Lung (tissue), 12 donors: ENCODE results near the gene MUC4. TPM values are rescaled to one million over a fixed set of nuclear protein-coding genes. Genes with fewer than 3 reads are reported as not detected.

Source experiments
- ATAC-seq: fragments of 200-7000 bp; cut with Tn5 transposase; one replicate; pipeline ENCODE4 v1.9.1; 2020; ENCODE audit warnings: moderate number of reproducible peaks; ENCODE audit not compliant: insufficient read depth, low FRiP score
- DNase-seq, 3 donors: peaks; one replicate each; pipeline ENCODE4 v3.0.0-alpha.2; 2013 to 2017
- H3K27ac ChIP-seq, 2 donors: one replicate each; pipeline ENCODE4 v1.5.1; 2013; ENCODE audit warnings: mild to moderate bottlenecking in 2 of 2, moderate library complexity in 2 of 2, control low read depth in 1 of 2, inconsistent platforms in 1 of 2, low read depth in 1 of 2, low read length in 1 of 2
- H3K27me3 ChIP-seq, 3 donors: one replicate each; pipeline ENCODE4 v1.5.1; 2013; ENCODE audit warnings: low read length in 2 of 3; ENCODE audit not compliant: control insufficient read depth in 3 of 3, insufficient read depth in 3 of 3
- H3K36me3 ChIP-seq, 4 donors: one replicate each; pipeline ENCODE4 v1.5.1; 2013; ENCODE audit warnings: low read length in 4 of 4, mild to moderate bottlenecking in 1 of 4, moderate library complexity in 1 of 4; ENCODE audit not compliant: control insufficient read depth in 4 of 4, insufficient read depth in 4 of 4
- H3K4me1 ChIP-seq, 5 donors: one replicate each; pipeline ENCODE4 v1.5.1; 2013; ENCODE audit warnings: low read length in 5 of 5, mild to moderate bottlenecking in 2 of 5, moderate library complexity in 1 of 5; ENCODE audit not compliant: control insufficient read depth in 5 of 5, insufficient read depth in 5 of 5
- H3K4me3 ChIP-seq: one replicate; pipeline ENCODE4 v1.5.1; 2013; ENCODE audit warnings: mild to moderate bottlenecking, control low read depth, moderate library complexity
- H3K9ac ChIP-seq, 2 donors: one replicate each; pipeline ENCODE4 v1.5.1; 2013; ENCODE audit warnings: low read length in 2 of 2, control low read depth in 1 of 2; ENCODE audit not compliant: insufficient read depth in 1 of 2
- H3K9me3 ChIP-seq, 4 donors: one replicate each; pipeline ENCODE4 v1.5.1; 2013; ENCODE audit warnings: low read length in 3 of 4, mild to moderate bottlenecking in 1 of 4, moderate library complexity in 1 of 4; ENCODE audit not compliant: control insufficient read depth in 4 of 4, insufficient read depth in 3 of 4
- WGBS, 2 donors: extraction: QIAGEN DNeasy Blood & Tissue Kit; methylation state at CpG; one replicate each; pipeline ENCODE4 v1.1.7; 2013; 5-methylcytosine and 5-hydroxymethylcytosine counted together
- polyA plus RNA-seq, 2 donors: library from polyadenylated mRNA; stranded (reverse); fragments of 200-250 nt; gene quantifications; one replicate each; pipeline ENCODE4 v1.2.1, GENCODE V29; 2013
- total RNA-seq, 2 donors: library from RNA; depleted of rRNA in 1 of 2; stranded (reverse); fragments of >200 nt in 1 of 2; gene quantifications; one replicate each; pipeline ENCODE4 v1.2.1, GENCODE V29; 2014 to 2021
- TF ChIP-seq, protein P1 (sequence below): IDR thresholded peaks from 2 replicates; pipeline ENCODE4 v1.5.1; 2012; ENCODE audit warnings: mild to moderate bottlenecking; ENCODE audit errors: control extremely low read depth, extremely low read depth
- donor health status: control.
- donor health status: control.
- donor health status: Bipolar disorder and iron deficiency.
- donor health status: healthy.
- donor health status: DM: yes; HTN: yes; CAD: no.

MUC4 gene
- total and polyA plus RNA-seq, 4 donors: 10.0 to 56.0 (median 21.9) TPM

DNA sequence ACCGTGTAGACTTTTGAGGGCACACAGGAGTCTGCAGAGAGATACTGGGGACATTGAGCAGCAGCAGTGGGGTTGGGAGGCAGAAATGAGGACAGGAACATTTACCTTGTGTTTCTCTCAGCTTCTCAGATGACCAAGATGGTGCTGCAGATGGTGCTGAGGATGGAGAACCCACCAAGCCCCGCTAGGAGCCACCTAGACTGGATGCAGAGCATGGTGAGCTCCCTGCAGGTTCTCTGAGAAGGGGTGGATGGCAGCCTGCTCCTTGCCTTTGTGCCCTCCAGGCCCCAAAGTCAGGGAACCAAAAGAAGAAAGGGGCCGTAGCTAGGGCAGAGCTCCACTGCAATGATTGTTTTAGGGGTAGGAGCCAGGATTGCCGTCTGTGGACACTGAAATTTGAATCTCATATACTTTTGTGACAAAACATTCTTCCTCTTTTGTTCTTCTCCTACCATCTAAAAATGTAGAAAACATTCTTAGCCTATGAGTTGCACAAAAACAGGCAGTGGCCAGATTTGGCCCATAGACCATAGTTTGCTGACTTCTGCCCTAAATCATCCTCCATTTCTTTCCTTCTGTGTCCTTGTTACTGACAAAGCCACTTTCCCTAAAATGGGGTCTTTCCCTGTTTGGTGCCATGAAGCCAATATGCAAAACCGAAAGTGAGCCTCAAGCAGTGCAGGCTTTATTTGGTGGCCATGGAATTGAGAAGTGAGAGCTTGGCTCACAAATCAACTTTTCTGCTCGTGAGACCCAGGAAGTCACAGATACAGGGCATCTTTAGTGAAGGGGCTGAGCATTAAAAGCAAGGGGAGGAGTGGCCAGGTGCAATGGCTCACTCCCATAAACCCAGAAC is 102.9 kb downstream of the MUC4 start:
- no peak for DNase-seq
- Histone ChIP-seq H3K9me3 (peaks cover 0 to 2% (median 0%) of the 10 kb centered on the region in 4 donors), H3K4me1 (no peaks in the 10 kb centered on the region), H3K27me3 (no peaks in the 10 kb centered on the region), H3K27ac (no peak overlapping the region), H3K9ac (no peak overlapping the region), H3K4me3 (no peak overlapping the region), H3K36me3 (peaks cover 0 to 25% (median 2%) of the 10 kb centered on the region in 4 donors)
- WGBS, 2 donors: 84 to 93% methylated on average over 6 of the region's 6 CpGs
- TF ChIP-seq, protein P1, sequence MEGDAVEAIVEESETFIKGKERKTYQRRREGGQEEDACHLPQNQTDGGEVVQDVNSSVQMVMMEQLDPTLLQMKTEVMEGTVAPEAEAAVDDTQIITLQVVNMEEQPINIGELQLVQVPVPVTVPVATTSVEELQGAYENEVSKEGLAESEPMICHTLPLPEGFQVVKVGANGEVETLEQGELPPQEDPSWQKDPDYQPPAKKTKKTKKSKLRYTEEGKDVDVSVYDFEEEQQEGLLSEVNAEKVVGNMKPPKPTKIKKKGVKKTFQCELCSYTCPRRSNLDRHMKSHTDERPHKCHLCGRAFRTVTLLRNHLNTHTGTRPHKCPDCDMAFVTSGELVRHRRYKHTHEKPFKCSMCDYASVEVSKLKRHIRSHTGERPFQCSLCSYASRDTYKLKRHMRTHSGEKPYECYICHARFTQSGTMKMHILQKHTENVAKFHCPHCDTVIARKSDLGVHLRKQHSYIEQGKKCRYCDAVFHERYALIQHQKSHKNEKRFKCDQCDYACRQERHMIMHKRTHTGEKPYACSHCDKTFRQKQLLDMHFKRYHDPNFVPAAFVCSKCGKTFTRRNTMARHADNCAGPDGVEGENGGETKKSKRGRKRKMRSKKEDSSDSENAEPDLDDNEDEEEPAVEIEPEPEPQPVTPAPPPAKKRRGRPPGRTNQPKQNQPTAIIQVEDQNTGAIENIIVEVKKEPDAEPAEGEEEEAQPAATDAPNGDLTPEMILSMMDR: no peak
- ATAC-seq: no peak

- Histone ChIP-seq H3K27ac (no peak overlapping the region), H3K9me3 (peaks cover 0 to 2% (median 0%) of the 10 kb centered on the region in 4 donors), H3K9ac (no peak overlapping the region), H3K4me1 (no peaks in the 10 kb centered on the region), H3K27me3 (no peaks in the 10 kb centered on the region), H3K4me3 (no peak overlapping the region), H3K36me3 (peaks cover 0 to 25% (median 2%) of the 10 kb centered on the region in 4 donors)
- ATAC-seq (no peak), DNase-seq (no peak)
- TF ChIP-seq, protein P1: no peak
- 72 to 85% methylated on average over 6 of the region's 6 CpGs for WGBS, 2 donors
Observed at GRCh38 chr3:195708061-195708460, 103.7 kb downstream of the MUC4 start.

- ATAC-seq (no peak), DNase-seq (no peak)
- H3K9ac ChIP-seq: no peak overlapping the region
- peaks cover 0 to 2% (median 0%) of the 10 kb centered on the region in 4 donors for H3K9me3 ChIP-seq
- no peak overlapping the region for H3K4me3 ChIP-seq
- TF ChIP-seq, protein P1: no peak
- 88 to 92% methylated on average over 9 of the region's 9 CpGs for WGBS, 2 donors
- H3K27ac ChIP-seq: no peak overlapping the region
- H3K36me3 ChIP-seq: peaks cover 0 to 15% (median 2%) of the 10 kb centered on the region in 4 donors
- no peaks in the 10 kb centered on the region for H3K27me3 ChIP-seq
- no peaks in the 10 kb centered on the region for H3K4me1 ChIP-seq
Observed at GRCh38 chr3:195705081-195705991, 106.4 kb downstream of the MUC4 start.
